HG03460 (cell line): Measurements from ENCODE around the gene GNB1L.
"Not testable (repeated sequence)": the region's sequence is repeated elsewhere in the genome, so short reads cannot be mapped to it uniquely, and the experiment has no call there.

Experiments used
- ATAC-seq: cut with Tn5 transposase; IDR thresholded peaks from one replicate; pipeline ENCODE4 v1.9.1; 2021; ENCODE audit not compliant: unreplicated experiment

Gene GNB1L

GRCh38 chr22:19799322-19800190 lies 55.1 kb downstream of the GNB1L start:
- no peak for ATAC-seq

GRCh38 chr22:19798891-19799293 lies 55.8 kb downstream of the GNB1L start:
- no peak for ATAC-seq

GRCh38 chr22:19798003-19798665 lies 56.5 kb downstream of the GNB1L start:
- ATAC-seq = no peak

GRCh38 chr22:19797086-19798002 lies 57.3 kb downstream of the GNB1L start:
- ATAC-seq = no peak

GRCh38 chr22:19796160-19796559 lies 58.5 kb downstream of the GNB1L start:
- ATAC-seq = no peak

- ATAC-seq = no peak
Observed at GRCh38 chr22:19795617-19796008, 59.1 kb downstream of the GNB1L start.

- ATAC-seq = no peak
Observed at GRCh38 chr22:19793661-19794310, 60.9 kb downstream of the GNB1L start.

- ATAC-seq = no peak
Observed at GRCh38 chr22:19793161-19793560, 61.5 kb downstream of the GNB1L start.

- ATAC-seq = not testable (repeated sequence)
Observed at GRCh38 chr22:19792383-19792896, 62.2 kb downstream of the GNB1L start.

- ATAC-seq = no peak
Observed at GRCh38 chr22:19791894-19792293, 62.8 kb downstream of the GNB1L start.

GRCh38 chr22:19791243-19791642 lies 63.4 kb downstream of the GNB1L start:
- ATAC-seq = no peak

- ATAC-seq = no peak
Observed at GRCh38 chr22:19789828-19790227, 64.8 kb downstream of the GNB1L start.

- no peak for ATAC-seq
Observed at GRCh38 chr22:19789406-19789805, 65.3 kb downstream of the GNB1L start.

- no peak for ATAC-seq
Observed at GRCh38 chr22:19788661-19789225, 65.9 kb downstream of the GNB1L start.

- no peak for ATAC-seq
Observed at GRCh38 chr22:19787849-19788141, 66.9 kb downstream of the GNB1L start.

GRCh38 chr22:19786959-19787848 lies 67.5 kb downstream of the GNB1L start:
- ATAC-seq = no peak

GRCh38 chr22:19786264-19786585 lies 68.4 kb downstream of the GNB1L start:
- ATAC-seq = no peak

- no peak for ATAC-seq
Observed at GRCh38 chr22:19785461-19786263, 69.0 kb downstream of the GNB1L start.
